ENCODE results near the gene SLCO6A1.

GRCh38 chr5:102380174-102380573 lies 118.6 kb downstream of the SLCO6A1 start:
- TF ChIP-seq CTCF (IDR thresholded peaks at IDR 0.05; ENCODE audit: low read depth, low read length): no peak
- TF ChIP-seq EZH2phosphoT487 (IDR thresholded peaks at IDR 0.05; ENCODE audit: low read depth): no peak

All from OCI-LY3 (cell line).